Measurements from ENCODE around the gene TMPRSS4.
A peak's percentile ranks its signal among the peaks of the same experiment; 100 is the strongest.

Gene TMPRSS4

DNA sequence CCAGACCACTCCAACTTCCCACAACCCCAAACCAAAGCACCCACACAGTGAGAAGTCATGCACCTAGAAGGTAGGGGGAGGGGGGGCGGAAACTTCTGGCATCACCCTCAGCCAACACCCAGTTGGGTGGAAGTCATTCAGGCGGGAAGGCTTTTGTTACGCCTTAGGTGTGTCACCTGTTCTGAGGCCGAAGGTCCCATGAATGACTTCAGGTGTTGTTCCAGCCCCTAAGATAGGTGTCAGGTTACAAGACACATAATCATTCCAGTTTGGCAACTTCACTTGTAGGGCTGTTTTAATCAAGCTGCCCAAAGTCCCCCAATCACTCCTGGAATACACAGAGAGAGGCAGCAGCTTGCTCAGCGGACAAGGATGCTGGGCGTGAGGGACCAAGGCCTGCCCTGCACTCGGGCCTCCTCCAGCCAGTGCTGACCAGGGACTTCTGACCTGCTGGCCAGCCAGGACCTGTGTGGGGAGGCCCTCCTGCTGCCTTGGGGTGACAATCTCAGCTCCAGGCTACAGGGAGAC lies at the start of gene TMPRSS4:
TMPRSS4 (plus strand) TSS at position 325 of the 528 bp plus-strand sequence. CDS start 225 bp downstream, outside the sequence.
- DNase-seq = peak; percentile 64

DNA sequence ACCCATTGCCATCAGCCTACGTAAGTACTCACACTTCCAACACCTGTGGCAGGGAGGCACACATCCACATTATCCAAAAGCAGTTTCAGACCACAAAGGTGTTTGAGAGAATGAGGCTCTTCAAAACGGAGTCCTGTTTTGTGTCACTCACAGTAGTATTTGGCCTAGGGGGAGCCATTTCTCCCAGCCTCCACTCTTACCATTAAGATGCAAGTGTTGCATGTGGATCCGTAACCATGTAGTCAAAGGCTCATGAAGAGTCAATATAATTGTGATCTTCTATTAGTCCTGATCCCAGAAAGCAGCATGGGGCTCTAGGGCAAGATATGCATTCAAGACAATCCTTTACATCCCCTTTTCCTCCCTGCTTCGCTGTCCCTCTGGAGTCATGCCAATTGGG lies 49.2 kb upstream of the TMPRSS4 start:
- DNase-seq = no peak

DNA sequence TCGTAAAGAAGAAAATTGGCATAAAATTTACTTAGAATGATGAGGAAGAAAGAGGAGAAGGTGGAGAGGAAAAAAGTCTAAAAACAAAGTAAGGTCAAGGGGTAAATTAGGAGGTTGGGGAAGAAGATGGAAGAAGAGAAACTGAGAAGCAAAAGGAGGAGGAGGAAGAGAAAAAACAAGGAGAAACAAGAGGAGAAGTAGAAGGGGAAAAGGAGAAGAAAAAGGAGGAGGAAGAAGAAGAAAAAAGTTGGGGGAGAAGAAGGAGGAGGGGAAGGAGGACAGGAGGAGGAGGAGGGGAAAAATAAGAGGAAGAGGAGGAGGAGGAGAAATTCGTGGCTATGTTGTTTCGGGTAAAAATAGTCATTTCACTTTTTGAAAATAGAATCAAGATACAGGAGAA lies 48.3 kb upstream of the TMPRSS4 start:
- DNase-seq = no peak

DNA sequence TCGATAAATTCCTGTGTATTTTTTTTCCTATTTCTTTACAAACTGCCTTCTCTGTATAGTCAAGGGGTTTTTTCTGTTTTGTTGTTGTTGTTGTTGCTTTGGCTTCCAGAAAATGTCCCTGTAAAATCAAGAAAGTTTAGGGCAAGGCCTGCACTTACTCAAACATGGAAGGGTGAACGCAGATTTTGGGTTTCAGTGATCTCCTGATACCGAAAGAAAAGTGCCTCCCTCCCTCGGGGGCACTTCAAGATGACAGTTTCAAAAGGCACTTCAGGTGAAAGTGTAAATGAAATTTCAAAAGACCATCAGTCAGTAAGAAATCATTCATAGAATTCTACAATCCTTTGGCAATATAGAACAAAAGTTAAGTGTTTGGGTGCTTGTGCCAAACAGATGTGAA lies 43.4 kb upstream of the TMPRSS4 start:
- DNase-seq = no peak

DNA sequence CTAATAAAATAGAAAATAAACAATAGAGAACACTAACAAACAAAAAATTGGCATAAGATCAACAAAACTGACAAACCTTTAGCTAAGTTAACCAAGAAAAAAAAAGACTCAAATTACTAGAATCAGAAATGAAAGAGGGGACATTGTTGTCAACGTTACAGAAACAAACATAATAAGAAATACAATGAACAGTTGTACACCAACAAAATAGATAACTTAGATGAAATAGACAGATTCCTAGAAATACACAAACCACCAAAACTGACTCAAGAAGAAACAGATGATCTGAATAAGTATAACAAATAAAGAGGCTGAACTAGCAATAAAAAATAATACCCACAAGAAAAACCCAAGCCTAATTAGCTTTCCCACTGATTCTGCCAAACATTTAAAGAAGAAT lies 34.7 kb upstream of the TMPRSS4 start:
- no peak for DNase-seq

GRCh38 chr11:118042796-118043195 lies 34.1 kb upstream of the TMPRSS4 start:
- no peak for DNase-seq

DNA sequence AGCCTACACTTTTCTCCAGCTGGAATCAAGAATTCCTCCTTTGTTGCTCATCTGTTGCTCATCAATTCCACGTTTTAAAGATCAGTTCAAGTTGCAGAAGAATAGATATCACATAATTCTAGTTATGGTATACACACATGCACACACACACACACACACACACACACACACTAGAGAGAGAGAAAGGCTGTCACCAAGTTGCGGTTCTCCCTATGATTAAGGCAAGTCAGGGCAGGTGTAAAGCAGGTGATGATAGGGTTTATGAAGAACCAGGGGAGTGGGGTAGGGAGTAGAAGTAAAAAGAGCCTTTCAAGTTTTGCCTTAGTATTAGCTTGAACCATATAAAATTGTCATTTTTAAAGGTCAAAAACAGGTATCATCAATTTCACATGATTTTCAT lies 31.7 kb upstream of the TMPRSS4 start:
- peak; percentile 21 for DNase-seq

DNA sequence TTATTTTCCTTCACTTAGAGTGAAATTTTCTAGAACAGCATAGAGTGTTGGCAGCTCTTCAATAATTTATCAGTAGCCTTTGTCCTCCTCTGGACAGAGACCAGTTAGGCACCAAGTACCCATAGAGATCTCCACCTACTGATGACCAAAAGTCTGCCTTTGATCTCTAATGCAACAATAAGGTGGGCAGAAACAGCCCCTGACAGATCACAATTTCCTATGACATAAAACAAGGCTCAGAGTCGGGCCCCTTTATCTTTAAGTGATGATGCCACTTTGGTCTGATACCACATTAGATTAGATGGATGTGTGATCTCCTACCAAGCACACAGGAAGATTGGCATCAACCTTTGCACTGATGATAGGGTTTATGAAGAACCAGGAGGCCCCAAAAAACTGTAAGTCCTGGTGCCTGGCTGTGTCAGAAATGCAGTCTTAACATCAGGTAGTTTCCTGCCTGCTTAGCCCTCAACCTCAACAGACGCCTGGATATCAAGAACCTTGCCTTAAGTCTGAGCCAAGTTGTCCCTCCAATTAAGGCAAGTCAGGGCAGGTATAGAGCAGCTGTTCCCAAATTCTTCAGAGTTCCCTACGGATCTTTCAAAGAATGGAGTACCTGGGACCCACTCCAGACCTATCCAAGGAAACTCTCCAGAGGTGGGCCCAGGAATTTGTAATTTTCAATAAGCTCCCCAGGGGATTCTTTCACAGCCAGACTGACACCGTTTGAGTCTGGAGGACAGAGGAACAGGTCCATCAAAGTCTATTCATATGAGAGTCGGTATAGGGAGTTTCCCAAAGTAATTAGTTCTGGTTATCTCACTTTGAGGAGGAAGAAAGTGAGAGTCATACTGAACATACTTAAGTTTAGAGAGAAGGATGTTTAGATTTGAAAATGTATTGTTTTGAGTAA lies 30.6 kb upstream of the TMPRSS4 start:
- DNase-seq = no peak

GRCh38 chr11:118046964-118047700 lies 29.7 kb upstream of the TMPRSS4 start:
- DNase-seq = no peak

DNA sequence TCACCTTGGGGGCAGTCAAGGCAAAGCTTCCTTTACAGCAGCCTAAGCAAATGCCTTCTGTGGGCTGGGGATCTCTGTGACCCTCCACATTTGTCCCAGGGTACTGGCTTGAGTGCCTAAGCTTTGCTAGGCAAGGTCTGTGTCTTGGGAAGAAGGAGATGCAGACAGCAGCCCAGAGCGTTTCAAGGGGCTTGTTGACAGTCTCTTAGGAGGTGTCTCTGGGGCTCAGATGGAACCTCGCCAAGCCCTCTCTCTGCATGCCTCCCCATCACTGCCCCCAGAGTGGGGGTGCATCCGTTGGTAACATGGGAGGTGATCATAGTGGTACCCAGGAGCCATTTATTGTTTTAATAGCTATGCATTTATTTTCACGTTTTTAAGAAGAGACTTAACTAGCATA lies 29.1 kb upstream of the TMPRSS4 start:
- no peak for DNase-seq

GRCh38 chr11:118048472-118049370 lies 28.2 kb upstream of the TMPRSS4 start:
- no peak for DNase-seq

DNA sequence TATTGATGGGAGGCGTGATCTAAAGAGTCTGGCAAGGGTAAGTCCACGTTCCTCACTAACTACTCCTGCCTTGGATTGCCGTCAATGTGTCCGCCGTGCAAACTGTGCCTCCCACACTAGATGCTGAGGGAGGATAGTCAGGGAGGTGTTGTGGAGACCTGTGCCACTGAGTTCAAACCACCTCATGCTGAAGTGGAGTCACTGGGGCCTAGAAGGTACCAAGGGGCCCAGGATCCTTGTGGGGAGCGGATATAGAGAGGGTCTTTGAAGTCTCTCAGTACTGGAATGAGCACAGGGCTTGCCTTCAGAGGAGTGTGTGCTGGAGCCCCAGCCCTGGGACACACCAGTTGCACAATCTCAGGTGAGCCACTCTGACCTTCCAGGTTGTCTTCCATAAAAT lies 27.1 kb upstream of the TMPRSS4 start:
- no peak for DNase-seq

DNA sequence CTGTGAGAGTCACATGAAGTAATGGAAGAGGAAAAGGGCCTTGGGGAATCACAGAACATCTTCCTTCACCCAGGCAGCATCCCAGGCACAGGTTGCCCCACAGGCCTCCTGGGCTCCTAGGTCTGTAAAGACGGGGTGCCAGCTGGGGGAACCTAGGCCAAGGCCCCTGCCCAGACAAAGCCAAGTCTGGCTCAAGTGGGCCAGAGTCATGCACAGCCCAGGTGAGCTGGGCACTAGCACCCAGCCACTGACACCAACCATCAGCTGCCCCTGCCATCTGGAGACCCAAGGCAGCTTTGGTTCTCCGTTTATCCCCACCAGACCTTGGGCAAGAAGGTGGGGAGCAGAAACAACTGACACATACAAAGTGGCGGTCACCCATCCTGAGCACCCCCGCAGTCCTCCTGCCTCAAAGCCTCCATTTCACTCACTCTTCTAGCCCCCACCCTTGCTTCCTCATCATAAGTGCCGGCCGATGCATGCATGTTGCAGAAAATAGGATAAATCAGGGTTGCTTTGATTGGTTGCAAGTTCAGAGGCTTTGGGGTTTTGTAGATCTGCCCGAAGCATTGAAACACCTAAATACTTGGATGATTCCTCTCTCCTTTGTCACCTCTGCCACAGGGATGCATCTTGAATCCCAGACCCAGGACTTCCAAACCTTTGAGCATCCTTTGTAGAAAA lies 26.5 kb upstream of the TMPRSS4 start:
- no peak for DNase-seq

- no peak for DNase-seq
These were observed 25.7 kb upstream of the TMPRSS4 start for GRCh38 chr11:118051136-118051610.

DNA sequence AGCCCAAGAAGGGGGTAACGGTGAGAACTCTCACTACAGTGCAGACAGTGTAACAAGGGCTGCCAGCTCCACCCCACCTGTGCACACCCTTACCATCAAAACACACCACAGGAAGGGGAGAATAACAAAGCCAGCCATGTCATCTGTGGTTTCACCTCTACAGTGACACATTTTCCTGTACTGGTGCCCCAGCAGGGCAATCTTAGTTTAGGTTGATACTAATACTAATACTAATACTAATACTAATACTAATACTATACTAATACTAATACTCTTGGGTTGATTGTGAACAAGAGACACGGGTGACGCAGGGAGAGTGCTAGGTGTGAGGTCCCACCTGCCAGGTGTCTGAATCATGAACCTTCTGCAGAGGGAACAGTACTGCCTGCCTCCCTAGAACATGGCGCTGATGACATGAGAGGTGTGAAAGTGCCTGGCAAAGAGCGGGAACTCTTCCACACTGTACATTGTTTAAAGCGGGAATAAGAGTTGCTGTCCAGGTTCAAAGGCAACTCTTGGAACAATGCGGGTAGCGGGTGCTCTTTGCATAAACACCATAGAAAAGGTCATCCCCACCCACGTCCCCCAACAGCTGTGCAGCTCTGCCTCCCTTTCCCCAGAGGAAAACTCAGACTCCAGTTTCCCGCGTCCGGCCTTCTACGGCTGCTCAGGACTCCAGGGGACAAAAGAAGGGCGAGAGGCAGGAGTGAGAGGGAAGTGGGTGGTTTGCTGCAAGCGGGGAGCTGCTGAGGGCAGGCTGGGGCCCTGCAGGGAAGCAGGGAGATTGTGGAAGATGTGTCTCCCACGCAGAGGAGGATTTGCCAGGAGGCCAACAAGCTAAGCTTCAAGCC lies 25.0 kb upstream of the TMPRSS4 start:
- DNase-seq = no peak

GRCh38 chr11:118052581-118053206 lies 24.2 kb upstream of the TMPRSS4 start:
- no peak for DNase-seq

DNA sequence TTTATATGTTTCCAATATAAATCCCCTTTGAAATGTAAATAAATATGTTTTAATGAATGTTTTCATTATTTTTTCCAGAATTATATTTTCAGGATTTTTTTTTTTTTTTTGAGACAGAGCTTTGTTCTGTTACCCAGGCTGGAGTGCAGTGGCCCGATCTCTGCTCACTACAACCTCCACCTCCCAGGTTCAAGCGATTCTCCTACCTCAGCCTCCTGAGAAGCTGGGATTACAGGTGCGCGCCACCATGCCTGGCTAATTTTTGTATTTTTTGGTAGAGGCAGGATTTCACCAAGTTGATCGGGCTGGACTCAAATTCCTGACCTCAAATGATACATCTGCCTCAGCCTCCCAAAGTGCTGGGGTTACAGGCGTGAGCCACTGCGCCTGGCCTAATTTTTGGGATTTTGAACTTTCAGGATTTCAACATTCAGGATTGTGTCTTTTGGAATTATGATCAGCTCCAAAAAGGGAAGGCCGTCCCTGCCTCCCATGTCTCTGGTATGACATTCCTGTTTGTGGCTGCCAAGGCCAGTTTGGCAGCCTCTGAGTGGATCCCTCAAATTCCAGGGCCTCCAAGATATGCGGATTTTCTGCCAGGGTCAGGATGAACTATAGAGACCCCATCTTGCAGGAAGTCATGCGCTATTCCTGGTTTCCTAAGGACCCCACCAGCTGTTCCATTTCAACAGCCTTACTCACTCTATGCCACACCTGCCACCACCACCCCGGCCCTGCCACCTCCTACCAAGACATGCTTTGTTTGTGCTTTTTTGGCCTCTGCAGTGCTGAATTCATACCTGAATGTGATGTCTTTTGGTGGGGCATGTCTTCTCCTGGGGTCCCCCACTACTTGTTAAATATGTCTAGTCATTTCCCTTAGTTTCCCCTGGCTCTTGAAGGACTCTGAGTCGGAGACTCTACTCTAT lies 21.9 kb upstream of the TMPRSS4 start:
- no peak for DNase-seq

- no peak for DNase-seq
These were observed 20.9 kb upstream of the TMPRSS4 start for GRCh38 chr11:118055966-118056365.

DNA sequence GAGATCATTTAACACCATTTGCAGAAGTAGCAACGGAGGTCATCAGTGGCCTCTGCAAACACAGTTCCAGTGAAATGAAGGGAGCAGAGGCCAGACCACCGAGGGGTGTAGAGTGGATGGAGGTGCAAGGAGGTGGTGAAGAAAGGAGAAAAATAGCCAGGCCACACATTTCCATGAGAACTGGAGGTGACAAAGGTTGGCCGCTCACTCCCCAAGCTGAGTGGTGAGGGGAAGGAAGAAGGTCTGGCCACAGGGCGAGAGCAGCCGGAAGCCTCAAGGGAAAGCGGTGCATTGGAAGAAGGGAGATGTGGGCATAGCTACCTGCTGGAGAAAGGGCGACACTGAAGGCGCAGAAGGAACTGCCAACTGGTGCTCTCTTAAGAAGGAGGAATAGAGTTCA lies 20.1 kb upstream of the TMPRSS4 start:
- no peak for DNase-seq

Data from NCI-H2107 (cell line).